ENCODE measurements around the gene RTKN.
A peak's percentile ranks its signal among the peaks of the same experiment; 100 is the strongest.

RTKN gene

GRCh38 chr2:74414881-74415761 lies 26.6 kb downstream of the RTKN start:
- peaks cover 0 to 5% of the 10 kb centered on the region in 2 donors for H3K4me1 Mint-ChIP-seq (ENCODE audit: low read depth in 2 of 2)
- H3K9me3 Mint-ChIP-seq, result no peaks in the 10 kb centered on the region
- ATAC-seq (replicated peaks) (peak; percentile 60), DNase-seq (no peak)
- H3K36me3 Mint-ChIP-seq (ENCODE audit: insufficient read depth), result no peaks in the 10 kb centered on the region
- H3K4me3 Mint-ChIP-seq, result peak overlapping the region in 1 of 2 donors; percentile 60
- no peak overlapping the region for H3K27ac Mint-ChIP-seq
- peaks cover 14 to 44% of the 10 kb centered on the region in 2 donors for H3K27me3 Mint-ChIP-seq

- Mint-ChIP-seq H3K36me3 (ENCODE audit: insufficient read depth) (no peaks in the 10 kb centered on the region), H3K4me1 (ENCODE audit: low read depth in 2 of 2) (peaks cover 0 to 5% of the 10 kb centered on the region in 2 donors), H3K4me3 (peak overlapping the region in 1 of 2 donors; percentile 60), H3K9me3 (no peaks in the 10 kb centered on the region), H3K27ac (no peak overlapping the region), H3K27me3 (peaks cover 14 to 49% of the 10 kb centered on the region in 2 donors)
- no peak for DNase-seq
- no peak for ATAC-seq (replicated peaks)
Measured at GRCh38 chr2:74414441-74414840, 27.3 kb downstream of the RTKN start.

GRCh38 chr2:74413001-74413698 lies 28.6 kb downstream of the RTKN start:
- no peak overlapping the region for H3K4me3 Mint-ChIP-seq
- no peaks in the 10 kb centered on the region for H3K9me3 Mint-ChIP-seq
- H3K27ac Mint-ChIP-seq, result no peak overlapping the region
- DNase-seq (no peak), ATAC-seq (replicated peaks) (no peak)
- peaks cover 0 to 5% of the 10 kb centered on the region in 2 donors for H3K4me1 Mint-ChIP-seq (ENCODE audit: low read depth in 2 of 2)
- H3K27me3 Mint-ChIP-seq, result peaks cover 18 to 62% of the 10 kb centered on the region in 2 donors
- H3K36me3 Mint-ChIP-seq (ENCODE audit: insufficient read depth), result no peaks in the 10 kb centered on the region

- H3K27ac Mint-ChIP-seq, result no peak overlapping the region
- H3K9me3 Mint-ChIP-seq, result no peaks in the 10 kb centered on the region
- no peaks in the 10 kb centered on the region for H3K36me3 Mint-ChIP-seq (ENCODE audit: insufficient read depth)
- H3K4me3 Mint-ChIP-seq, result no peak overlapping the region
- H3K27me3 Mint-ChIP-seq, result peaks cover 10 to 49% of the 10 kb centered on the region in 2 donors
- ATAC-seq (replicated peaks) (no peak), DNase-seq (no peak)
- H3K4me1 Mint-ChIP-seq (ENCODE audit: low read depth in 2 of 2), result no peaks in the 10 kb centered on the region
Measured at GRCh38 chr2:74407682-74408081, 34.1 kb downstream of the RTKN start.

DNA sequence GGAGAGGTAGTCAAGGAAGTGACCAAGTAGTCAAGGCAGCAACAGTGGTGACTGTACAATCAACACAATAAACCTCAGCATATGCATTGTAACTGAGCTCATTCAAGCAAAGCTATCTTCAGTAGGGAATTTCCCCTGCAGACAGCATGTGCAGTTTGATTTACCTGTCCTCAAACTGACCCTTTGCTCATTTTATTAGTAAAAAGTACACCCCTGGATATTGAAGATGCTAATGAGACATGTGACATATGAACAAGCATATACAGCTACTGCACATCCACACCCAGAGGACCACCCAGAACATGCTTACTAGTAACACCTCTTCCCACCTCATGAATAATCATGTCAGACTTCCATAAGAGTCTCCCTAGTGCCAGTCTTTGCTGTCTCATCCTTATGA lies 35.7 kb downstream of the RTKN start:
- Mint-ChIP-seq H3K4me1 (ENCODE audit: low read depth in 2 of 2) (no peaks in the 10 kb centered on the region), H3K36me3 (ENCODE audit: insufficient read depth) (no peaks in the 10 kb centered on the region), H3K27me3 (peaks cover 18 to 33% of the 10 kb centered on the region in 2 donors), H3K9me3 (no peaks in the 10 kb centered on the region), H3K4me3 (no peak overlapping the region), H3K27ac (no peak overlapping the region)
- no peak for DNase-seq
- no peak for ATAC-seq (replicated peaks)

DNA sequence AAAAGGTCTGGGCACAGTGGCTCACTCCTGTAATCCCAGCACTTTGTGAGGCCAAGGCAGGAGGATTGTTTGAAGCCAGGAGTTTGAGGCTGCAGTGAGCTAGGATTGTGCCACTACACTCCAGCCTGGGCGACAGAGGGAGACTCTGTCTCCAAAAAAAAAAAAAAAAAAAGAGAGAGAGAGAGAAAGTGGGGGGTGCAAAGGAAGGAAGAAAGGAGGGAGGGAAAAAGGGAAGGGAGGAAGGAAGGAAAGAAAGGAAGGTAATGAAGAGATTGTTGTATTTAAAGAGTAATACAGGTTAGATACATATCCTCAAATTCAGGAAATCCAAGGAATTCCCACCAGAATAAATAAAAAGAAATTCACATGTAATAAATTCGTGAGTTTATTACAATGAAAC lies 39.8 kb downstream of the RTKN start:
- H3K9me3 Mint-ChIP-seq, result no peaks in the 10 kb centered on the region
- no peaks in the 10 kb centered on the region for H3K4me1 Mint-ChIP-seq (ENCODE audit: low read depth in 2 of 2)
- no peaks in the 10 kb centered on the region for H3K36me3 Mint-ChIP-seq (ENCODE audit: insufficient read depth)
- H3K4me3 Mint-ChIP-seq, result no peak overlapping the region
- ATAC-seq (replicated peaks), result no peak
- no peak for DNase-seq
- no peak overlapping the region for H3K27ac Mint-ChIP-seq
- H3K27me3 Mint-ChIP-seq, result peaks cover 10 to 17% of the 10 kb centered on the region in 2 donors

DNA sequence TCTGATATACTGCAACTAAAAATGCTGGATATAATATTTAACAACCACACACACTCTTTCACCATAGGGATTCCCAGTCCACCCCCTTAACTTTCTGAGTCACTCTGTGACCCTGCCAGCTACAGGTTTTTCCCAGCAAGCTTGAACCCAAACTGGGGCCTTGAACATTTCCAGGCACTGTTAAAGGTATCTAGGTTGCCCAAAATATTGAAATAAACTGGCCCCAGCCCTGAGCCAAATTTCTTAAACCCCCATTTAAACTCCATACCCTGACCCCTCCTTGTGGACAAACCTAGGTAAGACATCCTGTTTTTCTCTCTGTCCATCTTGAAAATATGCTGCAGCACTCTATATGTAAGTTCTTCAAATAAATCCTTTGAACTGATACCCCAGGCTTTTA lies 42.0 kb downstream of the RTKN start:
- Mint-ChIP-seq H3K27ac (no peak overlapping the region), H3K4me3 (no peak overlapping the region), H3K27me3 (peaks cover 17 to 23% of the 10 kb centered on the region in 2 donors)

DNA sequence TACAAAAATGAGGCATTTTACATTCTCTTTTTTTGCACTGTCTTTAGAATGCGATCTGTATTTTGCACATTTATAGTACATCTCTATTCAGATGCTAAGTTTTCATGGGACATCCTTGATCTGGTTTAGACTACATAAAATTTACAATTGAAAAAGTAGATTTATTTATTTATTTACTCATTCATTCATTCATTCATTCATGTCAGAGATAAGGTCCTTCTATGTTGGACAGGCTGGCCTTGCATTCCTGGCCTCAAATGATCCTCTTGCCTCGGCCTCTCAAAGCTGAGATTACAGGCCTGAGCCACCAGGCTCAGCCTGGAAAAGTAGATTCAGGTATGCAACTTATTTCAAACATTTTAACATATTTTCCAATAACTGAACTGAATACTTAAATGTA lies 45.6 kb downstream of the RTKN start:
- Mint-ChIP-seq H3K4me1 (ENCODE audit: low read depth in 2 of 2) (peaks cover 0 to 2% of the 10 kb centered on the region in 2 donors), H3K27ac (no peak overlapping the region), H3K4me3 (no peak overlapping the region), H3K36me3 (ENCODE audit: insufficient read depth) (peaks cover 3% of the 10 kb centered on the region), H3K9me3 (no peaks in the 10 kb centered on the region), H3K27me3 (peaks cover 14 to 21% of the 10 kb centered on the region in 2 donors)
- ATAC-seq (replicated peaks) (no peak), DNase-seq (no peak)

More for the DNA sequence above, 42.0 kb downstream of the RTKN start:
- ATAC-seq (replicated peaks) (peak; percentile 70), DNase-seq (peak in 2 of 3 experiments; percentile 17 to 36)
- Mint-ChIP-seq H3K4me1 (ENCODE audit: low read depth in 2 of 2) (no peaks in the 10 kb centered on the region), H3K36me3 (ENCODE audit: insufficient read depth) (no peaks in the 10 kb centered on the region), H3K9me3 (no peaks in the 10 kb centered on the region)

- DNase-seq (no peak), ATAC-seq (replicated peaks) (no peak)
- no peak overlapping the region for H3K4me3 Mint-ChIP-seq
- H3K36me3 Mint-ChIP-seq (ENCODE audit: insufficient read depth), result peaks cover 3% of the 10 kb centered on the region
- no peaks in the 10 kb centered on the region for H3K9me3 Mint-ChIP-seq
- peaks cover 2 to 5% of the 10 kb centered on the region in 2 donors for H3K4me1 Mint-ChIP-seq (ENCODE audit: low read depth in 2 of 2)
- H3K27ac Mint-ChIP-seq, result no peak overlapping the region
- peaks cover 6 to 10% of the 10 kb centered on the region in 2 donors for H3K27me3 Mint-ChIP-seq
Measured at GRCh38 chr2:74393525-74393924, 48.2 kb downstream of the RTKN start.

GRCh38 chr2:74392449-74392743 lies 49.3 kb downstream of the RTKN start:
- Mint-ChIP-seq H3K9me3 (no peaks in the 10 kb centered on the region), H3K27ac (peak overlapping the region; percentile 98 to 99), H3K4me3 (no peak overlapping the region), H3K4me1 (ENCODE audit: low read depth in 2 of 2) (peaks cover 2 to 5% of the 10 kb centered on the region in 2 donors), H3K36me3 (ENCODE audit: insufficient read depth) (peaks cover 3% of the 10 kb centered on the region), H3K27me3 (peaks cover 6 to 10% of the 10 kb centered on the region in 2 donors)
- ATAC-seq (replicated peaks) (no peak), DNase-seq (no peak)

DNA sequence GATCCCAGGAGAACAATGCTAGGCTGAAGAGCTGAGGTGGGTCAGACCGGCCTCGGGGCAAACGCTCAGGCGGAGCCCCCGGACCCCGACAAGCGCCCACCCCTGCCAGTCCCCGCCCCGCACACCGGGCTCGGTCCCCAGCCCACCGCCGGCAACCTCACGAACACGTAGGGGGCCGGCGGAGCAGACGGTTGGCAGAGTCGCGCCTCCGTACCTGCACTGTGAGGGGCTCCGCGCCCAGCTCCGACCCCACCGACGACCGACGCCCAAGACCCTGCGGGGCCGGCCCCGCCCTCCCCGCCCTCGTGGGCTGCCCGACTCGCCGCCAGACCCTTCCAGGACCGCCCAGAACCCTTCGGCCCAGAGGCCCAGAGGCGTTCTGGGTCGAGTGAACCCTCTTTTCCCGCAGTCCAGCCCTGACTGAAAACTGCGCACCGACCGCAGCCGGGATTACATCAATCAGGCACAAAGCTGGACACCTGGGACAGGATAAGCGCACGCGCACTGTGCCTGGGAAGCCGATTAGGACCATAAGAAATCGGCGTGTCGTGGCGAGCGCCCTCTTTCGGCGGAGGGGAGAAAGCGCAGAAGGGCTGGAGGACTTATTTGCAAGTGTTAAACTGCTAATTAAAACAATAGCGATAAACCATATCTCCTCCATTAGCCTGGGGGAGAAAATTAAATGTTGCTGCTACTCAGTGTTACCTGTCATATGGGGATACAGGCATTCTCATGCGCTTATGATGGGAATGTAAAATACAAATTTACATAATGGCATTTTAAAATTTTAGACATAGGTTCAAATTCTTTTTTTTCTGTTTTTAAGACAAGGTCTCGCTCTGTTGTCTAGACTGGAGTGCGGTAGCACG lies 49.9 kb downstream of the RTKN start:
- peaks cover 3% of the 10 kb centered on the region for H3K36me3 Mint-ChIP-seq (ENCODE audit: insufficient read depth)
- peak overlapping the region in 1 of 2 donors; percentile 90 for H3K4me3 Mint-ChIP-seq
- H3K27ac Mint-ChIP-seq, result peak overlapping the region; percentile 98 to 99
- ATAC-seq (replicated peaks) (peak; percentile 85), DNase-seq (peak; percentile 96 to 97 (median 96))
- H3K4me1 Mint-ChIP-seq (ENCODE audit: low read depth in 2 of 2), result peaks cover 2 to 5% of the 10 kb centered on the region in 2 donors
- no peaks in the 10 kb centered on the region for H3K9me3 Mint-ChIP-seq
- peaks cover 6 to 10% of the 10 kb centered on the region in 2 donors for H3K27me3 Mint-ChIP-seq

DNA sequence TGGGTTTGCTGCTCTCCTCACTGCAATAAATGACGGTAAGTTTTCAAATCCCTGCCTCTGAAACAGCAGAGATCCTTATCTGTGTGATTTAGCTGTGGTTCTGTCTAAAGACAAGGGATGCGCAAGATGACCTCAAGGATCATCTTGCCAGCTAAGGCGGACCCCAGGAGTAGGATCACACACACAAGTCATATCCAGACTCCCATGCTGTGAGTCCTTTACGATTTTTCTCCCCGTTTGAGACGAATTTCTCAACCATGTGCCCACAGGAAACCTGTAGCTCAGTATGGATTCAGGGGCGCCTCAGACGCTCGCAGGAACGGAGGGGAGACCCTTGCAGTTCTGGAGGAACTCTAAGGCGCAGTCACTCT lies 50.5 kb downstream of the RTKN start:
- H3K9me3 Mint-ChIP-seq, result no peaks in the 10 kb centered on the region
- H3K27ac Mint-ChIP-seq, result peak overlapping the region; percentile 98 to 99
- H3K4me3 Mint-ChIP-seq, result peak overlapping the region in 1 of 2 donors; percentile 90
- ATAC-seq (replicated peaks) (peak; percentile 34), DNase-seq (no peak)
- H3K4me1 Mint-ChIP-seq (ENCODE audit: low read depth in 2 of 2), result peaks cover 2 to 5% of the 10 kb centered on the region in 2 donors
- H3K36me3 Mint-ChIP-seq (ENCODE audit: insufficient read depth), result peaks cover 3% of the 10 kb centered on the region
- H3K27me3 Mint-ChIP-seq, result peaks cover 6 to 10% of the 10 kb centered on the region in 2 donors

- ATAC-seq (replicated peaks) (no peak), DNase-seq (no peak)
- H3K4me3 Mint-ChIP-seq, result peak overlapping the region in 1 of 2 donors; percentile 90
- H3K9me3 Mint-ChIP-seq, result no peaks in the 10 kb centered on the region
- H3K36me3 Mint-ChIP-seq (ENCODE audit: insufficient read depth), result peaks cover 3% of the 10 kb centered on the region
- peaks cover 6 to 10% of the 10 kb centered on the region in 2 donors for H3K27me3 Mint-ChIP-seq
- peaks cover 2 to 5% of the 10 kb centered on the region in 2 donors for H3K4me1 Mint-ChIP-seq (ENCODE audit: low read depth in 2 of 2)
- H3K27ac Mint-ChIP-seq, result peak overlapping the region in 1 of 2 donors; percentile 99
Measured at GRCh38 chr2:74390606-74391005, 51.1 kb downstream of the RTKN start.

Data from effector memory CD8-positive, alpha-beta T cell (primary cell).